ENCODE measurements around the gene RASGRP2.

The RASGRP2 gene

DNA sequence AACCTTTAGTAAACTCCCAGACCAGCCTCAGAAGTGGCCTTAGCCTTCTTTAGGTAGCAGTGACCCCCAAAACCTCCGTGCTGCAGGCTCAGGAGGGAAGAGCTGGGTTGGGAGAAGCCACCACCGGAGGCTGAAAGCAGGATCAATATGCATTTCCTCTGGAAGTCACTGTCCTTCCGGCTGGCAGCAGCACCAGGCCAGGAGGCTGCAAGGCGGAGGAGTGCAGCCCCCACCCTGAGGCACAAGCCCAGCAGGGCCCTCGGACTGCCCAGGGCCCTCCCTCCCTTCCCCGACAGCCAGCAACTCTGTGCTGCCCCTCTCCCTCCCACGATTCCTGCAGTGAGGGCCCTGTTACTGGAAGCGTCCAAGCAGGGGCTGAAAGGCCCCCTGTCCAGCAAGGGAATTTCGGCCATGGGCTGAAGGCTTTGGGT, 17.7 kb downstream of the RASGRP2 start:
- H3K4me3 ChIP-seq (ENCODE audit: low read length): no peak overlapping the region
- H3K4me1 ChIP-seq (ENCODE audit: control insufficient read depth, insufficient read depth, low read length): peaks cover 3% of the 10 kb centered on the region
- no peaks in the 10 kb centered on the region for H3K9me3 ChIP-seq (replicated peaks; ENCODE audit: low read length)
- no peak overlapping the region for H3K9ac ChIP-seq (ENCODE audit: low read depth, low read length)
- H3K36me3 ChIP-seq (ENCODE audit: insufficient read depth, low read length): no peaks in the 10 kb centered on the region
- no peak overlapping the region for H3K4me2 ChIP-seq (ENCODE audit: low read length)
- H3K27me3 ChIP-seq (ENCODE audit: control insufficient read depth, insufficient read depth, low read length): peaks cover 53% of the 10 kb centered on the region

DNA sequence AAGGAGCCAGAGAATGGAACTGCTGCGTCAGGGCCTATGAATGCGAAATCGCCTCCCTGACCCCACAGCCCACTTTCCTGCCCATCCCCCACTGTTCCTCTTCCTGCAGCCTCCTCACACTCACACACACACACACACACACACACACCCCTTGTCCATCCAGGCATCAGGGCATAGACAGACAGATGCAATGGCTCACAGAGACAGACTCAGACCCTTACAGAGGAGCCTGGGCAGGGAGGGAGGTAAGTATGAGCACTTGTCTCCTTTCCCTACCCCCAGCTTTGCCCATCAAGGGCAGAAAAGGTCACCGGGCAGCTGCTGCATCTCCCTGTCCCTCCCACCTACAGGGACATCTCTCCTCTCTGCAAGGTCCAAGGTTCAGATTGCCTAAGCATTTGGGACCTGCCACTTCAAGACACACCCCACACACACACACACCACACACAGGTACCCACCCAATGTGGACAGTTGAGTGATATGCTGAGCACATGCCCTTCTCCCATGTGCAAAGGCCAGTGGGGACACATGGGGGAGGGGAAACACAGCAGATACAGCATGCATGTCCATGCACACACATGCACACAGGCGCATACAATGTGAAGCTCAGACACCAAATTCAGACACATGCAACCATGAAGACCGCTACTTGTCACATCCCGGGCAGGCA, 18.9 kb downstream of the RASGRP2 start:
- Histone ChIP-seq H3K27me3 (ENCODE audit: control insufficient read depth, insufficient read depth, low read length) (peaks cover 52% of the 10 kb centered on the region), H3K9ac (ENCODE audit: low read depth, low read length) (no peak overlapping the region), H3K36me3 (ENCODE audit: insufficient read depth, low read length) (no peaks in the 10 kb centered on the region), H3K4me2 (ENCODE audit: low read length) (no peak overlapping the region), H3K9me3 (replicated peaks; ENCODE audit: low read length) (no peaks in the 10 kb centered on the region), H3K4me3 (ENCODE audit: low read length) (no peak overlapping the region), H3K4me1 (ENCODE audit: control insufficient read depth, insufficient read depth, low read length) (peaks cover 3% of the 10 kb centered on the region)

DNA sequence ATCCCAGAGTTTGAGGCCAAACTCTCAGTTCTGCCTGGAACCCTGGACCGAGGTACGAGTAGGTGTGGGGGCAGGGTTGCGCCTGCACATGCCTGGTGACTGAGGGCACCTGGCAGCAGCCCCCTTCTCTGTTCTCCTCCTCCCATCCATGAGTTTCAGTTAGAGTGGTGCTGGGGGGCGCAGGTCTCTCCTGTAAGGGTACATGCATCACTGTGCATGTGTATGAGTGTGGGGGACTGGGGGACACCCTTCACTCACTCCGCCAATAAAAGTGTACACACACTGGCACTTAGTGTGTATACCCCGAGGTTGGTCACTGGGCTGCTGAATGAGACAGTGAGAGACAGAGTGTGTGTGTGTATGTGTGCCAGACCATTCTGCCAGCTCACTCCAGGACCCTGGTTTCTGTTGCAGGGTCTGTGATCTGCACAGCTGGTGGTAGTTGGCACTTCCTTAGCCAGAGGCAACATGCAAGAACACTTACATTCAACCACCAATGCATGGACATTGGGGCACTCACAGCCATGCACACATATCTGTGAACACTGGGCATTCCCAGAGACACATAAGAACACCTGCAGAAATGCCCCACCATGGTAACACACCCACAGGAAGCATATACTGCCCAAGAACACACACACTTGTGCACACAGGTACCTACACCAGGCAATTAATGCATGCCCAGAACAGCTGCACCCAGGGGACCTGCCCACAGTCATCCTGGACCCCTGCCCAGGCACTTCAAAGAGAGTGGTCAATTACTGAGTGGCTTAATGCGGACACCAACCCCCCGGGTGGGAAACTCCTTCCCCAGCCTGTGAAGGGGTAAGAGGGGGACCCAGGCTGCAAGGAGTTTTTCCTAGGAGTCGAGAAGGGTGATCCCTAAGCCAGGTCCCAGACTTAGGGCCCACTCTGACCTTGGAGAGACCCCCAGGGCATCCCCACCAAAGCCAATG, 19.8 kb downstream of the RASGRP2 start:
- H3K27me3 ChIP-seq (ENCODE audit: control insufficient read depth, insufficient read depth, low read length): peaks cover 51% of the 10 kb centered on the region
- no peak overlapping the region for H3K4me3 ChIP-seq (ENCODE audit: low read length)
- H3K9me3 ChIP-seq (replicated peaks; ENCODE audit: low read length): no peaks in the 10 kb centered on the region
- peaks cover 3% of the 10 kb centered on the region for H3K4me1 ChIP-seq (ENCODE audit: control insufficient read depth, insufficient read depth, low read length)
- no peak overlapping the region for H3K9ac ChIP-seq (ENCODE audit: low read depth, low read length)
- no peak overlapping the region for H3K4me2 ChIP-seq (ENCODE audit: low read length)
- no peaks in the 10 kb centered on the region for H3K36me3 ChIP-seq (ENCODE audit: insufficient read depth, low read length)

DNA sequence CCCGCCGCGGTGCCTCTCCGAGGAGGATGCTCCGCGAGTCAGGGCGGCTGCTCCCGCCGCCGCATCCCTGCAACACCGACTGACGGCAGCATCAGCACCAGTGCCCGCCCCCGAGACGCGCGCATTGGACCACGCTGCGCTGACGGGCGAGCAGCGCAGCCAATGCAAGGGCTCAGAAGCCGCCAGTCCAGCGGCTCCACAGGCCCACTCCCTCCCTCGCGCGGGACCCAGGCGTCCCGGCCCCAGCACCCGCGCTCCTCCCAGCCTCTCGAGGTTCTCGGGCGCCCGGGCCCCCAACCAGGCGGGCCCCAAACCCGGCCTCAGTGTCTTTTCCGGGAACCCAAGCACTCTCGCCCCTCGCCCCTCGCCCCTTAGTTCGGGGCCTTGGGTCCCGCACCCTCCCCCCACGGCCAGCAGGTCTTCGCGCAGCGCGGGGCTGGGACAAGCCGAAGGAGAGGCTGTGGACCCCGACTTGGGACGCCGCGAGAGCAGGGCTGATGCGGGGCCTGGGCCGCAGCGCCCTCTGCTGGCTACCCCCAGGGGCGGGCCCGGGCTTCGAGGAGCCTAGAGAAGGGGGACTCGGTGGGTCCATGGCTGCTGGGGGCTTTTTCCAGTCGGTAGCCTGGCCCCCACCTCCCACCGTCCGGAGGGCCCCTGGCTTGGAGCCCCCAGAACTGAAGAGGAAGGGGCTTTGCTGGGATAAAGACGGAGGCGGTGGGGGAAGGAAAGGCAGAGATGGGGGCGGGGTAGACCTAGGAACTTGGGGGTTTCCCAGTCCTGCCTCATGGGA, 20.6 kb downstream of the RASGRP2 start, which contains the start of gene NRXN2:
Gene NRXN2 (minus strand): TSS at position 81 of the 790 bp plus-strand sequence. CDS start 9,498 bp downstream, outside the sequence.
- peak within 1 kb of the TSS; percentile 83 for H3K9ac ChIP-seq (ENCODE audit: low read depth, low read length)

DNA sequence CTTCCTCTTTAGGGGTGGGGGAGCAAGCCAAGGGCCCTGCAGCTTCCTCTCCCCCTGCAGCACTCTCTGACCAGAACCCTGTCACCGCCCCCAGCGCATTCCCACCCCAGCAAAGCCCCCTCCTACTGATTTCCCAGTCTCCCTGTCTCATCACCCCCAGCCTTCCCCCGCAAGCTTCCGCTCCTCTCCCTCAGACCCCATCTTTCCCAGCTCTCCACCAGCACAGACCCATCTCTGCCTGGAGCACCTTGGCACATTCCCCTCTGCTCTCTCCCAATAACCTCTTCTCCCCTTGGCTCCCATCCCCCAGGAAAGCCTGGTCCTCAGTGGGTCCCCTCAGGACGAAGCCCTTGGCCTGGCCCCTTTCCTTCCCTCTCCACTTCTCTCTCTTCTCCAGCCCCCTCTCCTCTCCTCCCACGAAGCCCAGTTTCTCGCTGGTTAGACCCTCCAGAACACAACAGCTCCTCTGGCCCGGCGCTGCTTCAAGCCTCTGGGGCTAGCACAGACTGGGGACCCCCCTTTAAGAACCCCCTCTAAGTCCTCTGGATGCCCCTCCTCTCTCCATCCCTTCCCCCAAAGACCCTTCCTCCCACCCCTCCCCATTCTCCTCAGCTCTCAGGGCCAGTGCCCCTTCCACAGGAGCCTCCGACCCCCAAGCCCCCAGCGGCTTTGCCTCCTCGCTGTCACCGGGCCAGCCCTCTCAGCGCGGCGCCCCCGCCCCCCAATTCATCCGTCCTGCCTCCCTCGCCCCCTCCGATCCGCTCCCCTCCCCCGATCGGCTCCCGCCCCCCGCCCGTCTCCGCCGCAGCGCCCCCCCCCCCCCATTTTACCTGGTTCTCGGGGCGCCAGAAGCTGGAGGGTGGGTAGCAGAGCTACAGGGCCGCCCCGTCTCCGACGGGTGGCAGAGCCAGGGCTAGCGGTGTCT, 21.5 kb downstream of the RASGRP2 start:
- Histone ChIP-seq H3K36me3 (ENCODE audit: insufficient read depth, low read length) (no peaks in the 10 kb centered on the region), H3K4me1 (ENCODE audit: control insufficient read depth, insufficient read depth, low read length) (peaks cover 3% of the 10 kb centered on the region), H3K9me3 (replicated peaks; ENCODE audit: low read length) (no peaks in the 10 kb centered on the region), H3K4me2 (ENCODE audit: low read length) (no peak overlapping the region), H3K4me3 (ENCODE audit: low read length) (no peak overlapping the region), H3K9ac (ENCODE audit: low read depth, low read length) (no peak overlapping the region), H3K27me3 (ENCODE audit: control insufficient read depth, insufficient read depth, low read length) (peaks cover 59% of the 10 kb centered on the region)

More for the DNA sequence above, 20.6 kb downstream of the RASGRP2 start, which contains the start of gene NRXN2:
- Histone ChIP-seq H3K27me3 (ENCODE audit: control insufficient read depth, insufficient read depth, low read length) (peaks cover 57% of the 10 kb centered on the region), H3K4me2 (ENCODE audit: low read length) (peak within 1 kb of the TSS; percentile 99), H3K4me1 (ENCODE audit: control insufficient read depth, insufficient read depth, low read length) (peaks cover 3% of the 10 kb centered on the region), H3K9me3 (replicated peaks; ENCODE audit: low read length) (no peaks in the 10 kb centered on the region), H3K4me3 (ENCODE audit: low read length) (peak within 1 kb of the TSS; percentile 78), H3K36me3 (ENCODE audit: insufficient read depth, low read length) (no peaks in the 10 kb centered on the region)

DNA sequence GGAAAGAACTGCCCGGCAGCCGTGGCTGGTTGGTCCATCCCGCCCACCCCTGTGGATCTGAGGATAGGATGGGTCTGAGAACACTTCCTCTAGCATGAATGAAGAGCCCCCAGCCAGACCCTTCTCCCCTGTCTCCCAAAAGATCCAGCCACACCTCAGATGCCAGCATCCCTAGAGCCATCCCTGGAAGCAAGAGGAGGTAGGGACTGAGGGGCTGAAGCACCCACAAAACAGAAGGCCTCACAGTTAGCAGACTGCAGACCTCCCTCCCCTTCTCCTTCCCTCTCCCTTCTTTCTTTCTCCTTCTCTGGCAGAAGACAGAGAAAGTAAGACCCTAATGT, 22.6 kb downstream of the RASGRP2 start:
- H3K27me3 ChIP-seq (ENCODE audit: control insufficient read depth, insufficient read depth, low read length): peaks cover 55% of the 10 kb centered on the region

DNA sequence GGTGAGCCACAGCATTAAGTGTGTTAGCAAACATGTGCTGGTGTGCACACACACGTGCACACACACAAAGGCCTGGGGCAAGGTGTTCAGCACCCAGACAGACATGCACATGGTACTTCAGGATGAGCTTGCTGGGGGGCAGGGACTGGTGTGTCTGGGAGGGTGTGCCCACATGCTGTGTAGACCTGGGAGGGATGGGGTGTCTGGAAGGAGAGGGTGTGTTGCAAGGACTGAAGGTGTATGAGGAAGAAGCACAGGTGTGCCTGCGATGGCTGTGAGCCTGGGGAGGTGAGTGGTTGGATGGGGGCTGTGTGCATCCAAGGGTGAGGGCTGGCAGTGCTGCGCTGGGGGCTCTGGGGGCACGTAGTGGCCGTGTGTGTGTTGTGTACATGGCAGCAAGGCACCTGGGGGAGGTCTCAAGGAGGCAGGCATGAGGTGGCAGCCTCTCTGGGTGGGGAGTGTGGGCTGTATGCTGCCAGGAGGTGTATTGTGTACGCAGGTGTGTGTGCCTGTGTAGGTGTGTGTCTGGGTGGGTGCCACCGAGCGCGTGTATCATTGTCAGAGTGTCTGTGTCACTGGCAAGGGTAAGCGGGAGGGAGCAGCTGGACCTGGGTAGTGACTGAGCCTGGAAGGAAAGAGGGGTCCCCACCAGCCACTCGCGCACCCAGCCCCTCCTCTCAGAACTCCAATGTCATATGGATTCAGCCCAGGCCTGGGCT, 23.1 kb downstream of the RASGRP2 start:
- Histone ChIP-seq H3K4me3 (ENCODE audit: low read length) (no peak overlapping the region), H3K27me3 (ENCODE audit: control insufficient read depth, insufficient read depth, low read length) (peaks cover 55% of the 10 kb centered on the region), H3K36me3 (ENCODE audit: insufficient read depth, low read length) (no peaks in the 10 kb centered on the region), H3K9me3 (replicated peaks; ENCODE audit: low read length) (no peaks in the 10 kb centered on the region), H3K4me1 (ENCODE audit: control insufficient read depth, insufficient read depth, low read length) (peaks cover 3% of the 10 kb centered on the region), H3K4me2 (ENCODE audit: low read length) (no peak overlapping the region), H3K9ac (ENCODE audit: low read depth, low read length) (no peak overlapping the region)

More for the DNA sequence above, 22.6 kb downstream of the RASGRP2 start:
- Histone ChIP-seq H3K36me3 (ENCODE audit: insufficient read depth, low read length) (no peaks in the 10 kb centered on the region), H3K9ac (ENCODE audit: low read depth, low read length) (no peak overlapping the region), H3K9me3 (replicated peaks; ENCODE audit: low read length) (no peaks in the 10 kb centered on the region), H3K4me2 (ENCODE audit: low read length) (no peak overlapping the region), H3K4me1 (ENCODE audit: control insufficient read depth, insufficient read depth, low read length) (peaks cover 3% of the 10 kb centered on the region), H3K4me3 (ENCODE audit: low read length) (no peak overlapping the region)

DNA sequence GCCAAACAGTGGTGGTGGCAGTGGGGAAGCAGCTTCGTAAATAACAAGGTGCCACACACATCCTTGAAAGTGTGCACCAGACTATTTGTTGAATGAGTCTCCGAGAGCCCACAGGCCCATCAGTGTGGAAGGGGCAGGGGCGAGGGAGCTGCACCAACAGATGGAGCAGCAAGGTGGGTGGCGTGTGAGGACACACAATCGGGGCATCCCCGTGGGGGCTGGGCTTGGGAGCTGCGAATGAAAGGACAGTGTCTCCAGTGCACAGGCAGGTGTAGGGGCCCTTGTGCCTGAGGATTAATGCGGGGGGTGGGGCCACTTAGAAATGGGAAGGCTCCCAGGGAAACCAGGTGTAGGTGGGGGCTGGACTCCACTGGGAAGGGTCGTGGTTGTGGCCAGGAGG, 23.8 kb downstream of the RASGRP2 start:
- Histone ChIP-seq H3K4me2 (ENCODE audit: low read length) (no peak overlapping the region), H3K9ac (ENCODE audit: low read depth, low read length) (no peak overlapping the region)

DNA sequence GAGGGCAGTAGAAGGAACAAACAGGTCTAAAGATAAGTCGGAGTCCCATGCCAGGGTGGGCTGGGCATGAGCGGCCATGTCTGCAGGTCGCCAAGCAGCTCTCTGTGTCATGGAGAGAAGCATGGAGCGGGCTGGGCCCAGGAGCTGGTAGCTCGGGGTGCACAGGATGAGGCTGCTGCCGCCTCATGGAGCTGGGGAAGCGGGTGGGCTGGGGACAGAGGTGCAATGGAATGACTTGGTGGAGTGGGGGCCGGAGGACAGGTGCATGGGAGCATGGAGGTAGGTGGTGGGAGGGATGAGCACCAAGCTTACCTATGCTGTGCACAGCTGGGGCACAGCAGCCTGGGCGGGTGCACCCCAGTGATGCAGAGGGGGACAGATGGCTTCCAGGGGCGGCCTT, 24.5 kb downstream of the RASGRP2 start:
- Histone ChIP-seq H3K27me3 (ENCODE audit: control insufficient read depth, insufficient read depth, low read length) (peaks cover 59% of the 10 kb centered on the region), H3K9me3 (replicated peaks; ENCODE audit: low read length) (no peaks in the 10 kb centered on the region), H3K36me3 (ENCODE audit: insufficient read depth, low read length) (no peaks in the 10 kb centered on the region), H3K4me3 (ENCODE audit: low read length) (no peak overlapping the region), H3K4me1 (ENCODE audit: control insufficient read depth, insufficient read depth, low read length) (peaks cover 3% of the 10 kb centered on the region), H3K9ac (ENCODE audit: low read depth, low read length) (no peak overlapping the region), H3K4me2 (ENCODE audit: low read length) (no peak overlapping the region)

More for the DNA sequence above, 23.8 kb downstream of the RASGRP2 start:
- Histone ChIP-seq H3K9me3 (replicated peaks; ENCODE audit: low read length) (no peaks in the 10 kb centered on the region), H3K4me3 (ENCODE audit: low read length) (no peak overlapping the region), H3K36me3 (ENCODE audit: insufficient read depth, low read length) (no peaks in the 10 kb centered on the region), H3K4me1 (ENCODE audit: control insufficient read depth, insufficient read depth, low read length) (peaks cover 3% of the 10 kb centered on the region), H3K27me3 (ENCODE audit: control insufficient read depth, insufficient read depth, low read length) (peaks cover 59% of the 10 kb centered on the region)

DNA sequence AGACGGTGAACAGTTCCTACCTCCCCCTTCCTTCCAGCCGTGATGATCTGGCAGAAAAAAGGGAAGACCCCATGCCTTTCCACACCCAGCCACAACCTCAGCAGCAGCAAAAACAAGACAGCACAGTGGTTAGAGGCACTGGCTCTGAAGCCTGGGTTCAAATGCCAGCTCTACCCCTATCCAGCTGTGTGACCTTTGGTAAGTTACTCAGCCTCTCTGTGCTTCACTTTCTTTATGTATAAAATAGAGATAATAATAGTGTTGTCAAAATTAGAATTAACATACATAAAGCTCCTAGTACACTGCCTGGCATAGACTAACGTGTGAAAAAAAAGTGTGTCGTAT, 25.2 kb downstream of the RASGRP2 start:
- Histone ChIP-seq H3K36me3 (ENCODE audit: insufficient read depth, low read length) (no peaks in the 10 kb centered on the region), H3K9ac (ENCODE audit: low read depth, low read length) (no peak overlapping the region), H3K4me3 (ENCODE audit: low read length) (no peak overlapping the region), H3K27me3 (ENCODE audit: control insufficient read depth, insufficient read depth, low read length) (peaks cover 66% of the 10 kb centered on the region), H3K4me1 (ENCODE audit: control insufficient read depth, insufficient read depth, low read length) (peaks cover 3% of the 10 kb centered on the region), H3K9me3 (replicated peaks; ENCODE audit: low read length) (no peaks in the 10 kb centered on the region), H3K4me2 (ENCODE audit: low read length) (no peak overlapping the region)
